ENCODE data around the gene ANK2.
A peak's percentile ranks its signal among the peaks of the same experiment; 100 is the strongest.
"Not testable (repeated sequence)": the region's sequence is repeated elsewhere in the genome, so short reads cannot be mapped to it uniquely, and the experiment has no call there.

The ANK2 gene

GRCh38 chr4:113052379-113052951 lies 3.0 kb downstream of the ANK2 start:
- no peak for DNase-seq

GRCh38 chr4:113053883-113054282 lies 4.4 kb downstream of the ANK2 start:
- no peak for DNase-seq

- no peak for DNase-seq
Measured at GRCh38 chr4:113056318-113056717, 6.9 kb downstream of the ANK2 start.

- DNase-seq, result no peak
Measured at GRCh38 chr4:113057891-113058290, 8.4 kb downstream of the ANK2 start.

- DNase-seq, result no peak
Measured at GRCh38 chr4:113059449-113060182, 10.2 kb downstream of the ANK2 start.

GRCh38 chr4:113060853-113061252 lies 11.4 kb downstream of the ANK2 start:
- DNase-seq, result no peak

GRCh38 chr4:113064244-113064643 lies 14.8 kb downstream of the ANK2 start:
- peak; percentile 87 for DNase-seq

GRCh38 chr4:113065629-113066028 lies 16.2 kb downstream of the ANK2 start:
- DNase-seq, result no peak

- not testable (repeated sequence) for DNase-seq
Measured at GRCh38 chr4:113068771-113069170, 19.3 kb downstream of the ANK2 start.

- DNase-seq, result no peak
Measured at GRCh38 chr4:113069212-113069892, 19.9 kb downstream of the ANK2 start.

GRCh38 chr4:113070755-113071154 lies 21.3 kb downstream of the ANK2 start:
- no peak for DNase-seq

GRCh38 chr4:113071274-113071673 lies 21.8 kb downstream of the ANK2 start:
- DNase-seq, result no peak

GRCh38 chr4:113071805-113072204 lies 22.4 kb downstream of the ANK2 start:
- DNase-seq, result no peak

- DNase-seq, result no peak
Measured at GRCh38 chr4:113073451-113074005, 24.1 kb downstream of the ANK2 start.

- DNase-seq, result peak; percentile 67
Measured at GRCh38 chr4:113077575-113077974, 28.1 kb downstream of the ANK2 start.

GRCh38 chr4:113078066-113078465 lies 28.6 kb downstream of the ANK2 start:
- peak; percentile 39 for DNase-seq

- no peak for DNase-seq
Measured at GRCh38 chr4:113080050-113080449, 30.6 kb downstream of the ANK2 start.

GRCh38 chr4:113080624-113081023 lies 31.2 kb downstream of the ANK2 start:
- DNase-seq, result no peak

- no peak for DNase-seq
Measured at GRCh38 chr4:113083346-113083745, 33.9 kb downstream of the ANK2 start.

GRCh38 chr4:113086172-113086695 lies 36.8 kb downstream of the ANK2 start:
- no peak for DNase-seq

- no peak for DNase-seq
Measured at GRCh38 chr4:113088050-113088449, 38.6 kb downstream of the ANK2 start.

GRCh38 chr4:113090954-113091353 lies 41.5 kb downstream of the ANK2 start:
- no peak for DNase-seq

GRCh38 chr4:113094331-113094730 lies 44.9 kb downstream of the ANK2 start:
- DNase-seq, result no peak

GRCh38 chr4:113094802-113095201 lies 45.3 kb downstream of the ANK2 start:
- DNase-seq, result peak; percentile 8

All from SHP77 treated with DMSO at 0.1 percent for 48 hours (cell line).